Lung (tissue), 12 donors: ENCODE data around the gene P2RX4. TPM values are rescaled to one million over a fixed set of nuclear protein-coding genes. Genes with fewer than 3 reads are reported as not detected.
A peak's percentile ranks its signal among the peaks of the same experiment; 100 is the strongest.

Experiments used
- ATAC-seq: fragments of 200-7000 bp; cut with Tn5 transposase; one replicate; pipeline ENCODE4 v1.9.1; 2020; ENCODE audit warnings: moderate number of reproducible peaks; ENCODE audit not compliant: insufficient read depth, low FRiP score
- DNase-seq, 3 donors: peaks; one replicate each; pipeline ENCODE4 v3.0.0-alpha.2; 2013 to 2017
- H3K27ac ChIP-seq, 2 donors: one replicate each; pipeline ENCODE4 v1.5.1; 2013; ENCODE audit warnings: mild to moderate bottlenecking in 2 of 2, moderate library complexity in 2 of 2, control low read depth in 1 of 2, inconsistent platforms in 1 of 2, low read depth in 1 of 2, low read length in 1 of 2
- H3K27me3 ChIP-seq, 3 donors: one replicate each; pipeline ENCODE4 v1.5.1; 2013; ENCODE audit warnings: low read length in 2 of 3; ENCODE audit not compliant: control insufficient read depth in 3 of 3, insufficient read depth in 3 of 3
- H3K36me3 ChIP-seq, 4 donors: one replicate each; pipeline ENCODE4 v1.5.1; 2013; ENCODE audit warnings: low read length in 4 of 4, mild to moderate bottlenecking in 1 of 4, moderate library complexity in 1 of 4; ENCODE audit not compliant: control insufficient read depth in 4 of 4, insufficient read depth in 4 of 4
- H3K4me1 ChIP-seq, 5 donors: one replicate each; pipeline ENCODE4 v1.5.1; 2013; ENCODE audit warnings: low read length in 5 of 5, mild to moderate bottlenecking in 2 of 5, moderate library complexity in 1 of 5; ENCODE audit not compliant: control insufficient read depth in 5 of 5, insufficient read depth in 5 of 5
- H3K4me3 ChIP-seq: one replicate; pipeline ENCODE4 v1.5.1; 2013; ENCODE audit warnings: mild to moderate bottlenecking, control low read depth, moderate library complexity
- H3K9ac ChIP-seq, 2 donors: one replicate each; pipeline ENCODE4 v1.5.1; 2013; ENCODE audit warnings: low read length in 2 of 2, control low read depth in 1 of 2; ENCODE audit not compliant: insufficient read depth in 1 of 2
- H3K9me3 ChIP-seq, 4 donors: one replicate each; pipeline ENCODE4 v1.5.1; 2013; ENCODE audit warnings: low read length in 3 of 4, mild to moderate bottlenecking in 1 of 4, moderate library complexity in 1 of 4; ENCODE audit not compliant: control insufficient read depth in 4 of 4, insufficient read depth in 3 of 4
- WGBS, 2 donors: extraction: QIAGEN DNeasy Blood & Tissue Kit; methylation state at CpG; one replicate each; pipeline ENCODE4 v1.1.7; 2013; 5-methylcytosine and 5-hydroxymethylcytosine counted together
- polyA plus RNA-seq, 2 donors: library from polyadenylated mRNA; stranded (reverse); fragments of 200-250 nt; gene quantifications; one replicate each; pipeline ENCODE4 v1.2.1, GENCODE V29; 2013
- total RNA-seq, 2 donors: library from RNA; depleted of rRNA in 1 of 2; stranded (reverse); fragments of >200 nt in 1 of 2; gene quantifications; one replicate each; pipeline ENCODE4 v1.2.1, GENCODE V29; 2014 to 2021
- TF ChIP-seq, protein P1 (sequence below): IDR thresholded peaks from 2 replicates; pipeline ENCODE4 v1.5.1; 2012; ENCODE audit warnings: mild to moderate bottlenecking; ENCODE audit errors: control extremely low read depth, extremely low read depth
- donor health status: control.
- donor health status: control.
- donor health status: Bipolar disorder and iron deficiency.
- donor health status: healthy.
- donor health status: DM: yes; HTN: yes; CAD: no.

The P2RX4 gene
- total and polyA plus RNA-seq, 4 donors: 29.5 to 60.4 (median 46.4) TPM

- ATAC-seq (peak; percentile 62), DNase-seq (peak in 1 of 3 donors; percentile 14)
- H3K9me3 ChIP-seq: no peaks in the 10 kb centered on the region
- H3K4me3 ChIP-seq: no peak overlapping the region
- TF ChIP-seq, protein P1, sequence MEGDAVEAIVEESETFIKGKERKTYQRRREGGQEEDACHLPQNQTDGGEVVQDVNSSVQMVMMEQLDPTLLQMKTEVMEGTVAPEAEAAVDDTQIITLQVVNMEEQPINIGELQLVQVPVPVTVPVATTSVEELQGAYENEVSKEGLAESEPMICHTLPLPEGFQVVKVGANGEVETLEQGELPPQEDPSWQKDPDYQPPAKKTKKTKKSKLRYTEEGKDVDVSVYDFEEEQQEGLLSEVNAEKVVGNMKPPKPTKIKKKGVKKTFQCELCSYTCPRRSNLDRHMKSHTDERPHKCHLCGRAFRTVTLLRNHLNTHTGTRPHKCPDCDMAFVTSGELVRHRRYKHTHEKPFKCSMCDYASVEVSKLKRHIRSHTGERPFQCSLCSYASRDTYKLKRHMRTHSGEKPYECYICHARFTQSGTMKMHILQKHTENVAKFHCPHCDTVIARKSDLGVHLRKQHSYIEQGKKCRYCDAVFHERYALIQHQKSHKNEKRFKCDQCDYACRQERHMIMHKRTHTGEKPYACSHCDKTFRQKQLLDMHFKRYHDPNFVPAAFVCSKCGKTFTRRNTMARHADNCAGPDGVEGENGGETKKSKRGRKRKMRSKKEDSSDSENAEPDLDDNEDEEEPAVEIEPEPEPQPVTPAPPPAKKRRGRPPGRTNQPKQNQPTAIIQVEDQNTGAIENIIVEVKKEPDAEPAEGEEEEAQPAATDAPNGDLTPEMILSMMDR: no peak
- no peak overlapping the region for H3K27ac ChIP-seq
- no peak overlapping the region for H3K9ac ChIP-seq
- H3K4me1 ChIP-seq: peaks cover 0 to 12% (median 4%) of the 10 kb centered on the region in 5 donors
- H3K36me3 ChIP-seq: peaks cover 0 to 5% (median 0%) of the 10 kb centered on the region in 4 donors
- no peaks in the 10 kb centered on the region for H3K27me3 ChIP-seq
- 67 to 80% methylated on average over 16 of the region's 16 CpGs for WGBS, 2 donors
Measured at GRCh38 chr12:121175383-121176119, 34.4 kb upstream of the P2RX4 start.

DNA sequence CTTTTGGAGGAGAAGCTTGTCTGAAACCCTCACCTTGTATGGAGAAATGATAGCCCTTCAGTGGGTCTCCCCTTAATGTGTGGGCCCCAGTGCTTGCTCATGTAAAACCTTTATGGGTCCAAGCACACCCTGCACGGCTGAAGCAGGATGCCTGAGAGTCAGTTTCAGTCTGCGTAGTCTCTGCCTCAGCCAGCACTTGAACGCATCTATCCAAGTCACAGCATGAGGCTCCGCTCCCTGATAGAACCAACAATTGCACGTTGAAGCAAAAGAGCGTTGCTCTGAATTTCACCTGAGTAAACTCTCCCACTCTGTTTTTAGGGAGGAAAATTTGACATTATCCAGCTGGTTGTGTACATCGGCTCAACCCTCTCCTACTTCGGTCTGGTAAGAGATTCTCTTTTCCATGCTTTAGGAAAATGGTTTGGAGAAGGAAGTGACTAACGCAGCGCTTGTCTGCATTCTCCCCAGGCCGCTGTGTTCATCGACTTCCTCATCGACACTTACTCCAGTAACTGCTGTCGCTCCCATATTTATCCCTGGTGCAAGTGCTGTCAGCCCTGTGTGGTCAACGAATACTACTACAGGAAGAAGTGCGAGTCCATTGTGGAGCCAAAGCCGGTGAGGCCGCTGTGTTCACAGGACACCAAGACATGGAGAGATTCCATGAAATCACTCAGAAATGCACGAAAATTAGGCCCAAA is 33.0 kb upstream of the P2RX4 start:
- 84 to 87% methylated on average over 19 of the region's 19 CpGs for whole genome bisulfite sequencing, 2 donors
- no peak for ATAC-seq

DNA sequence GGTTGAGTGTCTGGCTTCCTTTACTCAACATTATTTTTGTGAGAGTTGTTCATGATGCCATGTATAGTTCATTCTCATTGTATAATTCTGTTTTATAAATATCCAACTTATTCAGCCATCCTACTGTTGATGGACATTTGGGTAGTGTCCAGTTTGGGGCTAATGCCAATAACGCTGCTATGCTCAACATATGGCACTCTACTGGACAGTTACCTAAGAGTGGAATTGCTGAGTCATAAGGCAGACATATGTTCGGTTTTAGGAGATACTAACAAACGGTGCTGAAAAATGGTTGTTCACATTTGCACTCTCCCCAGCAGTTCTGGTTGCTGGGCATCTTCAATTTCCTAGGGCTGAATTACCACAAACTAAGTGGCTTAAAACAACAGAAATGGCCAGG is 28.7 kb upstream of the P2RX4 start:
- Histone ChIP-seq H3K4me1 (no peaks in the 10 kb centered on the region), H3K27ac (no peak overlapping the region), H3K27me3 (no peaks in the 10 kb centered on the region), H3K36me3 (peaks cover 0 to 13% (median 0%) of the 10 kb centered on the region in 4 donors), H3K4me3 (no peak overlapping the region), H3K9me3 (peaks cover 0 to 3% (median 0%) of the 10 kb centered on the region in 4 donors), H3K9ac (no peak overlapping the region)
- TF ChIP-seq, protein P1: no peak
- 85 to 92% methylated on average over 3 of the region's 3 CpGs for WGBS, 2 donors
- ATAC-seq (no peak), DNase-seq (no peak)

More for the DNA sequence above, 33.0 kb upstream of the P2RX4 start:
- no peak overlapping the region for H3K27ac ChIP-seq
- H3K9me3 ChIP-seq: no peaks in the 10 kb centered on the region
- no peak for DNase-seq
- H3K4me1 ChIP-seq: peaks cover 0 to 12% (median 4%) of the 10 kb centered on the region in 5 donors
- TF ChIP-seq, protein P1: no peak
- H3K4me3 ChIP-seq: no peak overlapping the region
- no peak overlapping the region for H3K9ac ChIP-seq
- H3K36me3 ChIP-seq: peaks cover 0 to 6% (median 0%) of the 10 kb centered on the region in 4 donors
- H3K27me3 ChIP-seq: no peaks in the 10 kb centered on the region
